Stimulated activated CD8-positive, alpha-beta memory T cell treated with anti-CD3 and anti-CD28 coated beads, Interleukin-15, amount 100 ng/mL, for 24 hours (primary cell): ENCODE results near the gene SIAH2.
"Not testable (repeated sequence)": the region's sequence is repeated elsewhere in the genome, so short reads cannot be mapped to it uniquely, and the experiment has no call there.

Experiments
- DNase-seq: peaks from one replicate; pipeline ENCODE4 v3.0.0-alpha.2; 2020; ENCODE audit warnings: low read depth

The SIAH2 gene, protein sequence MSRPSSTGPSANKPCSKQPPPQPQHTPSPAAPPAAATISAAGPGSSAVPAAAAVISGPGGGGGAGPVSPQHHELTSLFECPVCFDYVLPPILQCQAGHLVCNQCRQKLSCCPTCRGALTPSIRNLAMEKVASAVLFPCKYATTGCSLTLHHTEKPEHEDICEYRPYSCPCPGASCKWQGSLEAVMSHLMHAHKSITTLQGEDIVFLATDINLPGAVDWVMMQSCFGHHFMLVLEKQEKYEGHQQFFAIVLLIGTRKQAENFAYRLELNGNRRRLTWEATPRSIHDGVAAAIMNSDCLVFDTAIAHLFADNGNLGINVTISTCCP

DNA sequence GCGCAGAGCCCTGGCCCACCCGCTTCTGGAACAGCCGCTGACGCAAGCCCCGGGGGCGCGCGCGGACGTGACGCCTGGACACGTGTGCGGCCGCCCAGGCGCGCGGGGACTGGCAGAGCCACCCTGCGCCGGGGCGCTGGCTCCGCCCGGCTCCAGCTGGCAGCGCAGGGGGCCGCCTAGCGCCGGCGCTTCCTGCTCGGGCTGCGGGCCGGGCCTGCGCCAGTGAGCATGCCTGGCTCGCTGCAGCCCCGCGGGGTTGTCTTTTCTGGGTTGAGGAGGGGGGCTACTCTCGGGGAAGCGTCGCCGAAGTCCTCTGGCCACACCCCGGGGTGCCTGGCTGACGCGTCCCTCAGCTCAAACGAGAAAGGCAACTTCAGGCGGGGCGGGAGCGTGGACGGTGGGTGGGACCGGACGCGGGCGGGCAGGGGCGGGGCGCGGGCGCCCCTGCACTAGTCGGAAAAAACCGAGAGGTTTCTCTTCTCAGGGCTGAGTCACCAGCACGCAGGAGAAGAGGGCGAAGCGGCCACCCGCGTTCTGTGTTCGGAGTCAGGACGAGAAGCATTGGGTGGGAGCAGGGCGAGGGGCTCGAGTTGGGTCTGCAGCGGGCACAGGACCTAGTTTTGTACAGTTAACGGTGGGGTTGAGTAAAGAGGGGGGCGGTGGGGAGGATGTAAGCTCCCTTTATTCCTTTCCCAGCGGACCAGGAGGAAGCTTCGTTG is at the start of gene SIAH2:
Gene SIAH2 (minus strand): TSS at position 48 of the 719 bp plus-strand sequence. CDS start 320 bp downstream, outside the sequence.
- peak; percentile 81 for DNase-seq

DNA sequence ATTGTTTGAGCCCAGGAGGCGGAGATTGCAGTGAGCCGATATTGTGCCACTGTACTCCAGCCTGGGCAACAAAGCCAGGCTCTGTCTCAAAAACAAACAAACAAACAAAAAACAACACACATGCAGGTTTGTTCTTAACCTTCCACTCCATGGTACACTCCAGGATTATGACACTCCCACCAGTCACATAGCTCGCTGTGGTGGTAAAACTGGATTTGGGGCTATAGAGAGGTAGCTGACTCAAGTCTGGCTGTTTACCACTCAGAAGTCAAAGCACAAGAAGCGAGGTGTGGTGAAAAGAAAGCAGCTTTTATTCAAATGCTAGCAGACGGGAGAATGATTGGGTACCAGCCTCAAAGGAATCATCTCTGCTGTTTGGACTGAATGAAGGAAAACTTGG is 49.0 kb upstream of the SIAH2 start:
- DNase-seq: no peak

DNA sequence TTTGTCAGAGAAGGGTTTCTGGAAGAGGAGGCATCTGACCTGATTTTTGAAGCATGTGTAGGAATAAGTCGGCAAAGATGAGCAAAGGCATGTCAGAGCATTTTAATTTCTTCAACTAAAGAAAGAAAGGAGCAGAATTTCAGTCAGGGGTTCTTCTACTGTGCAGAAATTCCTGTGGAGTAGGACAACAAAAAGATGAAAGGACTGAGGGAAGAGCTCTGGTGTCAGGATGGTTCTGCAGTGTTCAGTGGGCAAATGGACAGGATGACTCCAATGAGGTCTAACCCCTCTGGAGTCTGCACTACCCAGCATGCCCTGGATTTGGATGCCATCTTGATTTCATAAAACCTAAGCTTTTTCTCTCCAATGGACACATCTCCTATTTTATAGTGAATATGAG is 47.7 kb upstream of the SIAH2 start:
- no peak for DNase-seq

DNA sequence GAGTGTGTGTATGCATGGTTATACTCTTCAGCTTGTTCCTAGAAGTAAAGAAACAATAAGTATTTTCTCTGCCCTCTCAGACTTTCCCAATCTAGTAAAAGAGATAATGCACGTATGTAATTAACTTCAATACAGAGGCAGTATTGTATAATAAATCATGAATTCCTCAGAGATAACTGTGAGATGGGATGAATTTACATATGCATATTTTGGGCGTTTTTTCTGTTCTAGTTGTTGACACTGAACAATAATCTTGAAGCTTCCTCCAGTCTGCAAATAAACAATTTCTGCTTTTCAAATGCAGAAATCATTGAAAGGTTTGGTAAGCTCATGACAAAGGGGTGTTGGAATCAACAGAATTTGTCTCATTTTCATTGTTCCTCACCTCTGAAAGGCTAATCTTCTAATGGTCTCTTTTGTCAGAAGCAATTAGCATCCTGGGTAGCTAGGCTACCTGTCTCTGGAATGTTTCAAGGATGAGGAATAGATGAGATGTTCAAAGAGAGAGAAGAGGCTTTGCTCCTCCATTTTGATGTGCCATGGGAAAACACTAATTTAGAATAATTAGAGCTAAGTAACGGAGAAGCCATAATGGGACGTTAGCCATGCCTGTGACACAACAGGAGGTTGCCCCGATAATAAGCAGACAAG is 43.3 kb upstream of the SIAH2 start:
- no peak for DNase-seq

DNA sequence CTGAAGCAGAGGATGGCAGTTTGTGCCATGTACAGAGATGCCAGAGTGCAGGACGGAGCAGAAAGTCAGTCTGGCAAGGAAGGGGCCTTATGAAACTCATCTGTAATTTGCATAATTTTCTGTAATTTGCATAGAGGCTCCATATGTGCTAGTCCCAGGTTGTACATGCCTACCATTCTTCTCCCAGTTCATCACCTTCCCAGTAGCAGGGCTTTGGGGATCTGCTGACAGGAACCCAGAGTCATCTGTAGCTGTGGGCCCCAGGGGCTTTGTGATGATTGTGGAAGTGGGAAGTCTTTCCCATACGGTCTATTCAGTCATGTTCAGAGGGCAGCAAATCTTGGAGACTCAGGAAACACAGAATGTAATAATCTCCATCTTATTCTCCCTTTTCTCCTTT is 42.4 kb upstream of the SIAH2 start:
- no peak for DNase-seq

DNA sequence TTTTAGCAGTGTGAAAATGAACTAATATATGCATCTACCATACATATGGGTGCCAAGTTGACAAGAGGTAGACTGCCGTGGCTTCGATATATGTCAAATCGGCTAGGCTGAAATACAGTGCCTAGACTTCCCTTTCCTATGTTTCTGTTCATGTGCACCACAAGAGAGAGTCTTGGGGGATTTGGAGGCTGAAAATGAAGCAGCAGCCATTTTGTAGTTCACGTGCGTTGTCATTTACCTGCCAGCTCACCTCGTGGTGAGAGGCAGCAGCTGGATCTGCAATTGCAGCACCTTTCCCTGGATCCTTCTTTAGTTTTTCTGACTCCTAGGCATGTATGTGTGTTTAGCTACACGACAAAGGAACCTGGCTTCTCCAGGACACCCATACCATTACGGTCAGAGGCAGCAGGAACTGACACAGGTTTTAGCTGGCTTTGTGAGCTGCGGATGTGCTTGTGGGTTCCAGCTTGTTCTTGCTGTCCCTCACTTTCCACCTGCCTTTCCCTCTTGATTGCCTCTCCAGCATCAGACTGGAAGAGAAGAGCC is 40.5 kb upstream of the SIAH2 start:
- DNase-seq: no peak

DNA sequence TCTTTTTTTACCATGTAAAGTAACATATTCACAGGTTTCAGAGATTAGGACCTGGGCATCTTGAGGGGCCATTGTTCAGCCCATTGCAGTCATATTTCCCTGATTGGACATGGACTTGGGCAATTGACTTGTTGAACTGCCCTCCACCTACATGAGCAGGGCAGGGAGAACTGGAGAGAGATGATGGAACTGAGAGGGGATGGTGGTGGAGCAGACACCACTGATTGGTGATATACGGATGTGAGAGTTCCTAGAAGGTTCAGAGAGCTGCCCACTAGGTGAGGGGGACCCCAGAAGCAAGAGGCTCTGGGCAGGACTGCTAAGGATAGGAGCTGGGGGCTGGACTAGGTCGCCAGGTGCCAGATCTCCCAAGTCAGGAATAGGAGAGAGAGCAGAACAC is 37.8 kb upstream of the SIAH2 start:
- no peak for DNase-seq

DNA sequence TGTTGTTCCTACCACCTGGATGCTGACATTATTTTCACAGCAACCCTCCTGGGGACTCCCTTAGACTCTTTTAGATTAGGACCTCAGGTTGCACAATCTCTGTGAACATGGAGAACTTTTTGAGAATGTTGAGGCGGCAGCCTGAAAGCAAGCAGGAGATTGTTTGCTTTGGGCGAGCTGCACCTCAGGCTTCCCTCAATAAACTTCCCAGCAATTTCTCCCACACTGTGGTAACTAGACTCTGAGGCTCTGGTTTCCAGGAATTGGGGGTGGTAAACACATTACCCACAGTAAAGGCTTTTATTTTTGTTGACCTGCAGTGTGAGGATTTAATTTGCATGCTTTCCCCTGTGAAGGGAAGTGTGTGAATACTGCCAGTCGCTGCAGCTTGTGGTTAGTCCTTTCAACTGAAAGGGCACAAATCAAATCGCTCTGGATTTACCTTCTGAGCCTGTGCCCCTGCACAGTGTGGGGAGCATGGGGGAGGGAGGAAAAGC is 35.2 kb upstream of the SIAH2 start:
- DNase-seq: no peak

DNA sequence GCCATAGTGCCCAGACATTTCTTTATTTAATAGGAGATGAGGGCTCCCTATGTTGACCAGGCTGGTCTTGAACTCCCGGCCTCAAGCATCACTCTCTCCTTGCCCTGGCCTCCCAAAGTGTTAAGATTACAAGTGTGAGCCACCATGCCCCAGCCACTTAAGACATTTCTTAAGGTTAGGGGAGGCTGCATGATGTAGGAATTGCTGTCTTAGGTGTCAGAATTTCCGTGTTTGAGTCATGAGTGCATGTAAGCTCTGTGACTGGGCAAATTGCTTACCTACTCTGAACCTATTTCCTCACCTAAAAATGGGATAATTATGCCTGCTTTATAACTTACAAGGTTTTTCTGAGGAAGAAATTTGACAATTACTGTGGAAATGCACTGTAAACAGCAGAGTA is 34.2 kb upstream of the SIAH2 start:
- no peak for DNase-seq

DNA sequence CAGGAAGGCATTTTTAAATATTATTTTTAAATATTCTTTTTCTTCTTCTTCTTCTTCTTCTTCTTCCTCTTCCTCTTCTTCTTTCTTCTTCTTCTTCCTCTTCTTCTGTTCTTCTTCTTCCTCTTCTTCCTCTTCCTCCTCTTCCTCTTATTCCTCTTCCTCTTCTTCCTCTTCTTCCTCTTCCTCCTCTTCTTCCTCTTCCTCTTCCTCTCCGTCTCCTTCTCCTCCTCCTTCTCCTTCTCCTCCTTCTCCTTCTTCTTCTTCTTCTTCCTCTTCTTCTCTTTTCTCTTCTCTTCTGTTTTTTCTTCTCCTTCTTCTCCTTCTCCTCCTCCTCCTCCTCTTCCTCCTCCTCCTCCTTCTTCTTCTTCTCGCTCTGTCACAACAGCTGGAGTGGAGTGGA is 33.6 kb upstream of the SIAH2 start:
- DNase-seq: not testable (repeated sequence)

DNA sequence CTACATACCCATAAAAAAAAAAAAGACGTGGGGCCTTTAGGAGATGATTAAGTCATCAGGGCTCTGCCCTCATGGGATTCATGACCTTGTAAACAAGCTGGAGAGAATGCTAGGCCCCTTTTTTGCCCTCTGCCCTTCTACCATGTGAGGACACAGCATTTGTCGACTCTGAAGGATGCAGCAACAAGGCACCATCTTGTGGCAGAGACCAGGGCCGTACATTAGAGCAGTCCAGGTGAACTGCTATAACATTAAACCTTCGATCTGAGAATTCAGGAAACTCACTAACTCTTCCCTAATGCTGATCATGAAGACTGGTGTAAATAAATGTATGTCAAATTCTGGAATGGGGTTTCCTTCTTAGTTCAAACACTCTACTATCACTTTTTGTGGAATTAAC is 30.7 kb upstream of the SIAH2 start:
- DNase-seq: no peak

DNA sequence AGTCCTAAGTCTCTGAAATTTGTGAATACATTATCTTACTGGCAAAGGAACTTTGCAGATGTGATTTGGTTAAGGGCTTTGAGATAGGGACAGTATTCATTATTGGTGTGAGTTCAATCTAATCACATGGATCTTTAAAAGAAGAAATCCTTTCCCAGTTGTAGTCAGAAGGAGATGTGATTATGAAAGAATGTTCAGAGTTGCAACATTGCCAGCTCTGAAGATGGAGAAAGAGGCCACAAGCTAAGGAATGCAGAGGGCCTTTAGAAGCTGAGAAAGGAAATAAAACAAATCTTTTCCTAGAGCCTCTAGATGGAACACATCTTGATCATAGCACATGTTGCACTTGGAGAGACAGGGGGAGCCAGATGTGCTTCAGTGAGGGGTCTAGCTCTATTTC is 27.7 kb upstream of the SIAH2 start:
- no peak for DNase-seq

DNA sequence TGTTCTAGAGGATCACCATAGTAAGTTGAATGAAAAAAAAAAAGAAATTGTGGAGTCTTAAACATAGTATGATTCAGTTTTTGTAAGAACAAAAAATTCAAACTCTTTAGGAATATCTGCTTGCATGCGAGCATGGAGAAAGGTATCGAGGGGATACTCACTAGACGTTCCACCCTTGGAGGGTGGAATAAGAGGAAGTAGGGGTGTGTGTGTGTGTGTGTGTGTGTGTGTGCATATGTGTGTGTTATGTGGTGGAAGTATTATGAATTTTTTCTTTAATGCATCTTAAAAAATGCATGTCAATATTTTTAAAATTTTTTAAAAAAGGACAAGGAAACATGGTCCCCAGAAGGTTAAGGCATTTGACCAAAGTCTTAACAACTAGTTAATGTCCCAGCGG is 26.5 kb upstream of the SIAH2 start:
- no peak for DNase-seq

DNA sequence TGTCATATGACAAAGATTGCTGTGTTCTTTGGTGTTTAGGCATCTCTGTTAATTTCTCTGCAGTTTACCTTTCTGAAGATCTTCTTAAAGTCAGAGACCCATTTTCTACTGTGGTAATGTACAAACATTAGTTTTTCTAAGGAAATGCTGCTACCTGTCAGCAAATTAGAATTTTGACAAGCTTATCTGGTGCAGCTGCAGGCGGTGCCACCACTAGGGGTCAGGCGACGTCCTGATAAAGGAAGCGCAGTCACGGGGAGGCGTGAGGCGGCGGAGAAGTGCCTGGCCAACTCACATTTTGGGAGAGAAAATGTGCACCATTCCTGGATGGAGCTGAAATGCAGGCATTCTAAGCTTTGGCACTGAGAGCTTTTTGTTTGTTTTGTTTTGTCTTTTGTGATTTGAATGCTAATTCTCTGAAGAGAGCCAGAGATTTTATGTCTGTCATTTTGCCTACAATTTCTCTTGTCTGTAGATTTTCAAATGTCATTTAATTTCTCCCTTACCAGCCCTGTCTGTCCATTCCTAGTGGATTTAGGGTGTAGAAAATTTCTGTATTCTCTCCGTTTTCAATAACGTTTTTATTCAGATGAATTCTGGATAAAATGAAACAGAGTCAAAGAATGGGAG is 24.9 kb upstream of the SIAH2 start:
- DNase-seq: peak; percentile 61

DNA sequence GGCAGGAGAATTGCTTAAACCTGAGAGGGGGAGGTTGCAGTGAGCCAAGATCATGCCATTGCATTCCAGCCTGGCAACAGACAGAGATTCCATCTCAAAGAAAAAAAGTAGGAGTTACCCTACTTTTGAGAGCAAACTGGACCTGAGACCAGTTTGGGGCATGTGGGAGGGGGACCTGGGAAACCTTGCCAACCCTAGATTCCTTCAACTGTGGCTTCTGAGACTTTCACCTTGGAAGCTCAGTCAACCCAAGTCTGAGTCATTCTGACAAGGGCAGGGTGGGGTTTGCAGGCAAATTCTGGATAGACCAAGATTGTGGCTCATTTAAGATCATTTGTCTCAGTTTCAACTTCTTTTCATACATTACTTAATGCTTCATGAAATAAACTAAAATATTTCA is 23.8 kb upstream of the SIAH2 start:
- no peak for DNase-seq

DNA sequence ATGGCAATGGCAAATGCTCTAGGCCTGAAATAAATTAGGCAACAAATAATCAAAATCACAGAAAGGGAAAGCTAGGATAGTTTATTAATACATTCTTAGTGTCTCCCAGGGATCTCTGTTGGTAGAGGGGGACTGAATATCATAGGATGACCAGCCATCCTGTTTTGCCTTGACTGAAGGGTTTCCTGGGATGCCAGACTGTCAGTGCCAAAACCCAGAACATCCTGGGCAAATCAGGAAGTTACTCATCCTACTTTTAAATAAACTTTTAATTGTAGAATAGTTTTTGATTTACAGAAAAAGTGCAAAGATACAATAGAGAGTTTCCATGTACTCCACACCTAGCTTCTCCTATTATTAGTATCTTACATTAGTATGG is 21.8 kb upstream of the SIAH2 start:
- DNase-seq: no peak

DNA sequence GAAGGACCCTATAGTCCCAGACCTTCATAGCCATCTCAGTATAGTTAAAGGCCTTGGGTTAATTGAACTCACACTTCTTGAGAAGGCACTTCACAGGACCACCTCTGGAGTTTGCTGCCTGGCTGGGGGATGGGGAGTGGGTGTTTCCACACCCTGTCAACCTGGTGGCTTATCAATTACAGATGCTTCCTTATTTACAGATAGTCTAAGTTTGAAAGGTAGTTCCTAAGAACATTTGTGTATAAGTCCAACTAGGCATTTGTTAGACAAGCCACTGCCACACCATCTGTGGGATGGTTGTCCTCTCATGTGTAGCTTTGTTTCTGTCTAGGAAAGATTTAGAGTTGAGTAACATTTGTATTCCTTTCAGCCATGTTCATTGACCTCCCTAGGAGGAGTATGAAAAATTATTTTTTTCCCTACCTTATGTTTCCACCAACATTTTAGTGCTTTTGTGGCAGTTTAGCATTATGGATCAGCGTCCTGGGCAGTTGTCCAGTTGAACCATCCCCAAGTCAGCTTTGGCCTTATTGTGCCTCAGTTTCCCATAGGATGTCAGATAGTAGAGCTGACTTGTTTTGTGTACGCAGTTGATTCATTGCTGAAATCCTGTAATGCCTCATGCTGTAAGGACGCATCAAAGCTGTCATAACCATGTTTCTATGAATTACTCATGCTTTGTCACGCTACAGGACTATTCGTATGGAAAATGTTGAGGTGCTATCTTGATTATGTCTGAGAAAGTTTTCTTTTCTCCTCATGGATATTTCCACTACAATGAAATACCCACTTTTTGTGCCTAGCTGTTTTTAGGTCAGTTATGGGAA is 21.2 kb upstream of the SIAH2 start:
- no peak for DNase-seq

DNA sequence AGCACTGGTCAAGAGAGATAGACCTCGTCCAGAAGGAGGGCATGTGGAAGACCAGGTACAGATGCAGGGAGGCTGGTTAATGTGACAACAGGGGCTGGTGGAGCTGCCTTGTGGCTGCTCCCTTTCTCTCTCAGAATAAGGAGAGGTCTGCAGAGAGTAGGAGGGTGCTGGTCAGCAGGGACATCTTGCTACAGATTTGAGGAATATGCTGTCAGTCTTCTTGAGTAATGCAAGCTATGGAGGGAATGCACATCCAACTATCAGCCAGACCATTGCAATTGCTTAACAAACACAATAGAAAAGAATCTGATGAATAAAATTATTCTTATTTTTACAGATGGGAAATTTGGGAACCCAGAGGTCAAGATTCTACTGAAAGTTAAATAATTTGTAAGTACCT is 20.3 kb upstream of the SIAH2 start:
- no peak for DNase-seq

DNA sequence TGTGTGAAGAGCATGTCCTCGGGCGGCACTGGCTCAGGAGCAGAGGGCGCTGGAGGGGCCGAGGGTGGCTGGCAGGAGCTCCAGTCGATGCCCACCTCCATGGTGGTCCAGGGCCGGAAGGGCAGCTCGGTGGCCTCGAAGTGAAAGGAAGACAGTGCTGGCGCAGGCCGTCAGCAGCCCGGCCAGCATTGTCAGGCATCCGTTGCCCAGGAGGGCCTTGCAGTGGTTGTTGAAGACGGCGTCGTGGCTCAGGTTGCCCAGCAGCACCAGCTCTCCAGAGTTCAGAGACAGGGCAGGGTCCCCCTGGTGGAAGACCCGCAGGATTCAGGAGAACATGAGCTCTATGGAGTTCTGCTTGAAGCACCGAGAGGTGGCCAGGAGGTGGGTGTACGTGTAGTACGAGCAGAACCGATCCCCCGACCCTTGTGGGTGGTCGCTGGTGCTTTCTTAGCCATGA is 16.5 kb upstream of the SIAH2 start:
- no peak for DNase-seq

DNA sequence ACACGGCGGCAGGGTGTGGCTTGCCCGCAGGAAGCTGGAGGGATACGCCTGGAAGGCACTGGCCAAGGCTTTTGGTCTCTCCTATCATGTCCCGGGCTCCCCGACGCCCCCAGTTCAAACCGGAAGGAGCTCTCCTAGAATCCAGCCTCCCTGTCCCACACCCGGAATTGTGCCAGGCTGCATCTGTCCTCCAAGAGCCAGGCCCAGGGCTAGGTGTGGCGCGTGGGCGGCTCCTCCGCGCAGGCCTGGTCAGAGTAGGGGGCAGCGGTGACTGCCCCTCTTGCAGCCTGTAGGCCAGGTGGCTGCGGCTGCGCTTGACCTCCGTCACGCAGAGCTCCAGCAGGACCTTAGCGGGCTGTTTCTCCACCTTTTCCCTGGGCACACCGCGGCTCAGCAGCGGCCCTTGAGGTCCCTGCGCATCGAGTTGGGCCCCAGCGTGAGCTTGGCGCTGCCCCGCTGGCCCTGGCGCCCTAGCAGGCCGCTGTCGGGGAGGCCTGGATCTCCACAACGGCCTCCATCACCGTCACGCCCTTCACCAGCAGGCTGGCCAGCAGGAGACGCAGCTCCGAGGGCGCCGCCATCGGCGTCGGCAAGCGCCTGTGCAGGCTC is 15.9 kb upstream of the SIAH2 start:
- DNase-seq: no peak

DNA sequence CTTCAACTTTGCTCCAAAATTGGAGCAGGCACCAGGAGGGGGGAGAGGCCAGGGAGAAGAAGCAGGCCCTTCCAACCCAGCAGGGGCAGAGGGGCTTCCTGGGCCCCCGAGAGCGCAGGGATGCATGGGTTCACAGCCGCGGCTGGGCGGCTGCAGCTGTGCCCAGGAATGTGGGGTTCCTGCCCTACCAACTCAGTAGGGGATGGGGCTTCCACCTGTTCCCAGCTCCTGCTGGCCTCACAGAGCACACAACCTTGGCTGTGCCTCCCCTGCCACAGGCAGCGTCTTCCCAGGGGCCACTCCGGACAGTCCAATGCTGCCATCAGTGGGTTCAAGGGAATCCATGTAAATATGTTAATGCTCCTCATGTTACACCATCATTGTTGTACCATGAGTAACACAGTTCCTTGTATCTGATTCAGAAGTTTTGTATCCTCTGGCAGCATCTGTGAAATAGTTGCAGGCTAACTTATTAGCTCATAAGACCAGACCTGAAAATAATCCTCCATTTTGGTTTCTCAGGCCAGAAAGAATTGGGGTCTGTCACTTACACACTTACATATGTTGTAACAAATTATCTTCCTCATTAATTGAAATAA is 12.1 kb upstream of the SIAH2 start:
- no peak for DNase-seq
